Measurements from ENCODE around the gene PRKCH.

DNA sequence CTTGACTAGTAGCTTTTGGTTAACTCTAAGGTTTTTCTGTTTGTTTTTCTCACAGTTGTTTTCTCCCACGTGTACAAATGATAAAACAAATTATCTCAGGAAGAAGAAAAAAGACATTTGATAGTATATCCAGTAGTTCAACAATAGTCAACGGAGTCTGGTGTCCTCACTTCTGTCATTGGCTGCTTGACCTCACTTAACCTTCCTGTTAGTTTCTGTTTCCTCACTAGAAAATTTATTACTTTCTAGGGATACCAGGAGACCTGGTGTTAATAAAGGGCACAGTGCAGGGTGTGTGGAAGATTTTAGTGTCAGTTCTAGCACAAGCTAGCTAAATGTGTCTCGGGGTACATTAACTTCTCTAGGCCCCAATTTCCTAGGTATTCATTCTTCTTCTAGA, 116.0 kb downstream of the PRKCH start:
- TF ChIP-seq CTCF (CRISPR knock-in tag; IDR thresholded peaks at IDR 0.05) (no peak), THRA (CRISPR knock-in tag; IDR thresholded peaks at IDR 0.05; ENCODE audit: borderline replicate concordance) (no peak), SP1 (IDR thresholded peaks at IDR 0.05) (no peak), SP1 (CRISPR knock-in tag; IDR thresholded peaks at IDR 0.05) (no peak), MAFK (conservative IDR thresholded peaks at IDR 0.05 in 1 of 2, IDR thresholded peaks at IDR 0.05 in 1 of 2; ENCODE audit: low read length in 2 of 2) (no peak), KDM1A (CRISPR knock-in tag; IDR thresholded peaks at IDR 0.05) (no peak), IRF9 (CRISPR knock-in tag; IDR thresholded peaks at IDR 0.05; ENCODE audit: borderline replicate concordance) (no peak)
- TF ChIP-seq, protein P1, sequence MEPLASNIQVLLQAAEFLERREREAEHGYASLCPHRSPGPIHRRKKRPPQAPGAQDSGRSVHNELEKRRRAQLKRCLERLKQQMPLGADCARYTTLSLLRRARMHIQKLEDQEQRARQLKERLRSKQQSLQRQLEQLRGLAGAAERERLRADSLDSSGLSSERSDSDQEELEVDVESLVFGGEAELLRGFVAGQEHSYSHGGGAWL (CRISPR knock-in tag; IDR thresholded peaks at IDR 0.05): no peak
